GM12878 (cell line): ENCODE results near the gene HDHD3.
"Not testable (repeated sequence)": the region's sequence is repeated elsewhere in the genome, so short reads cannot be mapped to it uniquely, and the experiment has no call there.

ENCODE experiments used
- ATF7 ChIP-seq: fragments of 450-650 bp; IDR thresholded peaks from 2 replicates; pipeline ENCODE4 v1.6.1; 2016; ENCODE audit warnings: low read depth, mild to moderate bottlenecking
- HCFC1 ChIP-seq: fragments of 150-350 bp; IDR thresholded peaks from 2 replicates; pipeline ENCODE4 v1.6.1; 2014; ENCODE audit warnings: low read length
- HDGF ChIP-seq: fragments of 450-650 bp; IDR thresholded peaks from 2 replicates; pipeline ENCODE4 v1.6.1; 2016; ENCODE audit warnings: antibody characterized with exemption
- IKZF2 ChIP-seq, 2 experiments: fragments of 450-650 bp; IDR thresholded peaks; 2 replicates each; pipeline ENCODE4 v1.6.1; 2017; ENCODE audit warnings: mild to moderate bottlenecking in 2 of 2, moderate library complexity in 2 of 2
- LARP7 ChIP-seq: fragments of 450-650 bp; IDR thresholded peaks from 2 replicates; pipeline ENCODE4 v1.6.1; 2017; ENCODE audit warnings: mild to moderate bottlenecking
- POLR2A ChIP-seq: IDR thresholded peaks from 2 replicates; pipeline ENCODE4 v1.6.1; 2011; ENCODE audit warnings: low read depth, mild to moderate bottlenecking, low read length
- SP1 ChIP-seq: IDR thresholded peaks from one replicate; pipeline ENCODE4 v1.6.1; 2011; ENCODE audit warnings: low read depth, low read length
- TCF12 ChIP-seq: IDR thresholded peaks from 2 replicates; pipeline ENCODE4 v1.6.1; 2011; ENCODE audit warnings: low read depth, mild to moderate bottlenecking, low read length
- TF ChIP-seq, protein P1 (sequence below), 3 experiments: IDR thresholded peaks in 2 of 3; conservative IDR thresholded peaks in 1 of 3; 2 replicates each; pipeline ENCODE4 v1.5.1; 2011; ENCODE audit warnings: low read depth in 3 of 3, low read length in 3 of 3, mild to moderate bottlenecking in 3 of 3, control low read depth in 2 of 3, moderate library complexity in 2 of 3, inconsistent platforms in 1 of 3, mixed read lengths in 1 of 3; ENCODE audit not compliant: control insufficient read depth in 2 of 3, insufficient read depth in 1 of 3; ENCODE audit errors: extremely low read depth in 1 of 3
- TF ChIP-seq, protein P2 (sequence below): IDR thresholded peaks from 2 replicates; pipeline ENCODE4 v1.6.1; 2011; ENCODE audit warnings: borderline replicate concordance, low read depth, mild to moderate bottlenecking, moderate library complexity, mixed read lengths, low read length; ENCODE audit not compliant: insufficient read depth; ENCODE audit errors: extremely low read length
- TF ChIP-seq, protein P3 (sequence below): IDR thresholded peaks from 2 replicates; pipeline ENCODE4 v1.6.1; 2012; ENCODE audit warnings: low read depth, low read length, improper control_type of control experiment
- TF ChIP-seq, protein P4 (sequence below): fragments of 450-650 bp; IDR thresholded peaks from 2 replicates; pipeline ENCODE4 v1.6.1; 2016; ENCODE audit warnings: mild to moderate bottlenecking, moderate library complexity, borderline replicate concordance
- TF ChIP-seq, protein P5 (sequence below): IDR thresholded peaks from 2 replicates; pipeline ENCODE4 v1.6.1; 2012; ENCODE audit warnings: mild to moderate bottlenecking, low read depth, low read length

DNA sequence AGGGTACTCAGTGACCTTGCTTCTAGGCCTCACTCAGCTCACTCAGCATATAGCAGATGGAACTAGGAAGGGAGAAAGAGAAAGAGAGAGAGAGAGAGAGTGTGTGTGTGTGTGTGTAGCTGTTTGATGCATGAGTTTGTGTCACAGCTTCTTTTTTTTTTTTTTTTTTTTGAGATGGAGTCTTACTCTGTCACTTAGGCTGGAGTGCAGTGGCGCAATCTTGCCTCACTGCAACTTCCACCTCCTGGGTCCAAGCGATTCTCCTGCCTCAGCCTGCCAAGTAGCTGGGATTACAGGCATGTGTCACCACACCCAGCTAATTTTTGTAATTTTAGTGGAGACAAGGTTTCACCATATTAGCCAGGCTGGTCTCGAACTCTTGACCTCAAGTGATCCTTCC, 11.1 kb downstream of the HDHD3 start:
- TF ChIP-seq, protein P1, sequence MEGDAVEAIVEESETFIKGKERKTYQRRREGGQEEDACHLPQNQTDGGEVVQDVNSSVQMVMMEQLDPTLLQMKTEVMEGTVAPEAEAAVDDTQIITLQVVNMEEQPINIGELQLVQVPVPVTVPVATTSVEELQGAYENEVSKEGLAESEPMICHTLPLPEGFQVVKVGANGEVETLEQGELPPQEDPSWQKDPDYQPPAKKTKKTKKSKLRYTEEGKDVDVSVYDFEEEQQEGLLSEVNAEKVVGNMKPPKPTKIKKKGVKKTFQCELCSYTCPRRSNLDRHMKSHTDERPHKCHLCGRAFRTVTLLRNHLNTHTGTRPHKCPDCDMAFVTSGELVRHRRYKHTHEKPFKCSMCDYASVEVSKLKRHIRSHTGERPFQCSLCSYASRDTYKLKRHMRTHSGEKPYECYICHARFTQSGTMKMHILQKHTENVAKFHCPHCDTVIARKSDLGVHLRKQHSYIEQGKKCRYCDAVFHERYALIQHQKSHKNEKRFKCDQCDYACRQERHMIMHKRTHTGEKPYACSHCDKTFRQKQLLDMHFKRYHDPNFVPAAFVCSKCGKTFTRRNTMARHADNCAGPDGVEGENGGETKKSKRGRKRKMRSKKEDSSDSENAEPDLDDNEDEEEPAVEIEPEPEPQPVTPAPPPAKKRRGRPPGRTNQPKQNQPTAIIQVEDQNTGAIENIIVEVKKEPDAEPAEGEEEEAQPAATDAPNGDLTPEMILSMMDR (IDR thresholded peaks at IDR 0.05 in 2 of 3, conservative IDR thresholded peaks at IDR 0.05 in 1 of 3; ENCODE audit: control insufficient read depth in 2 of 3, extremely low read depth in 1 of 3, insufficient read depth in 1 of 3, low read depth in 3 of 3, low read length in 3 of 3): not testable (repeated sequence)
- not testable (repeated sequence) for TF ChIP-seq ATF7; HDGF; SP1; HCFC1; TCF12; POLR2A; LARP7; IKZF2 (IDR thresholded peaks at IDR 0.05)
- TF ChIP-seq, protein P2, sequence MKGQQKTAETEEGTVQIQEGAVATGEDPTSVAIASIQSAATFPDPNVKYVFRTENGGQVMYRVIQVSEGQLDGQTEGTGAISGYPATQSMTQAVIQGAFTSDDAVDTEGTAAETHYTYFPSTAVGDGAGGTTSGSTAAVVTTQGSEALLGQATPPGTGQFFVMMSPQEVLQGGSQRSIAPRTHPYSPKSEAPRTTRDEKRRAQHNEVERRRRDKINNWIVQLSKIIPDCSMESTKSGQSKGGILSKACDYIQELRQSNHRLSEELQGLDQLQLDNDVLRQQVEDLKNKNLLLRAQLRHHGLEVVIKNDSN: not testable (repeated sequence)
- TF ChIP-seq, protein P3, sequence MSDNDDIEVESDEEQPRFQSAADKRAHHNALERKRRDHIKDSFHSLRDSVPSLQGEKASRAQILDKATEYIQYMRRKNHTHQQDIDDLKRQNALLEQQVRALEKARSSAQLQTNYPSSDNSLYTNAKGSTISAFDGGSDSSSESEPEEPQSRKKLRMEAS: not testable (repeated sequence)
- TF ChIP-seq, protein P4, sequence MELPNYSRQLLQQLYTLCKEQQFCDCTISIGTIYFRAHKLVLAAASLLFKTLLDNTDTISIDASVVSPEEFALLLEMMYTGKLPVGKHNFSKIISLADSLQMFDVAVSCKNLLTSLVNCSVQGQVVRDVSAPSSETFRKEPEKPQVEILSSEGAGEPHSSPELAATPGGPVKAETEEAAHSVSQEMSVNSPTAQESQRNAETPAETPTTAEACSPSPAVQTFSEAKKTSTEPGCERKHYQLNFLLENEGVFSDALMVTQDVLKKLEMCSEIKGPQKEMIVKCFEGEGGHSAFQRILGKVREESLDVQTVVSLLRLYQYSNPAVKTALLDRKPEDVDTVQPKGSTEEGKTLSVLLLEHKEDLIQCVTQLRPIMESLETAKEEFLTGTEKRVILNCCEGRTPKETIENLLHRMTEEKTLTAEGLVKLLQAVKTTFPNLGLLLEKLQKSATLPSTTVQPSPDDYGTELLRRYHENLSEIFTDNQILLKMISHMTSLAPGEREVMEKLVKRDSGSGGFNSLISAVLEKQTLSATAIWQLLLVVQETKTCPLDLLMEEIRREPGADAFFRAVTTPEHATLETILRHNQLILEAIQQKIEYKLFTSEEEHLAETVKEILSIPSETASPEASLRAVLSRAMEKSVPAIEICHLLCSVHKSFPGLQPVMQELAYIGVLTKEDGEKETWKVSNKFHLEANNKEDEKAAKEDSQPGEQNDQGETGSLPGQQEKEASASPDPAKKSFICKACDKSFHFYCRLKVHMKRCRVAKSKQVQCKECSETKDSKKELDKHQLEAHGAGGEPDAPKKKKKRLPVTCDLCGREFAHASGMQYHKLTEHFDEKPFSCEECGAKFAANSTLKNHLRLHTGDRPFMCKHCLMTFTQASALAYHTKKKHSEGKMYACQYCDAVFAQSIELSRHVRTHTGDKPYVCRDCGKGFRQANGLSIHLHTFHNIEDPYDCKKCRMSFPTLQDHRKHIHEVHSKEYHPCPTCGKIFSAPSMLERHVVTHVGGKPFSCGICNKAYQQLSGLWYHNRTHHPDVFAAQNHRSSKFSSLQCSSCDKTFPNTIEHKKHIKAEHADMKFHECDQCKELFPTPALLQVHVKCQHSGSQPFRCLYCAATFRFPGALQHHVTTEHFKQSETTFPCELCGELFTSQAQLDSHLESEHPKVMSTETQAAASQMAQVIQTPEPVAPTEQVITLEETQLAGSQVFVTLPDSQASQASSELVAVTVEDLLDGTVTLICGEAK: not testable (repeated sequence)
- TF ChIP-seq, protein P5, sequence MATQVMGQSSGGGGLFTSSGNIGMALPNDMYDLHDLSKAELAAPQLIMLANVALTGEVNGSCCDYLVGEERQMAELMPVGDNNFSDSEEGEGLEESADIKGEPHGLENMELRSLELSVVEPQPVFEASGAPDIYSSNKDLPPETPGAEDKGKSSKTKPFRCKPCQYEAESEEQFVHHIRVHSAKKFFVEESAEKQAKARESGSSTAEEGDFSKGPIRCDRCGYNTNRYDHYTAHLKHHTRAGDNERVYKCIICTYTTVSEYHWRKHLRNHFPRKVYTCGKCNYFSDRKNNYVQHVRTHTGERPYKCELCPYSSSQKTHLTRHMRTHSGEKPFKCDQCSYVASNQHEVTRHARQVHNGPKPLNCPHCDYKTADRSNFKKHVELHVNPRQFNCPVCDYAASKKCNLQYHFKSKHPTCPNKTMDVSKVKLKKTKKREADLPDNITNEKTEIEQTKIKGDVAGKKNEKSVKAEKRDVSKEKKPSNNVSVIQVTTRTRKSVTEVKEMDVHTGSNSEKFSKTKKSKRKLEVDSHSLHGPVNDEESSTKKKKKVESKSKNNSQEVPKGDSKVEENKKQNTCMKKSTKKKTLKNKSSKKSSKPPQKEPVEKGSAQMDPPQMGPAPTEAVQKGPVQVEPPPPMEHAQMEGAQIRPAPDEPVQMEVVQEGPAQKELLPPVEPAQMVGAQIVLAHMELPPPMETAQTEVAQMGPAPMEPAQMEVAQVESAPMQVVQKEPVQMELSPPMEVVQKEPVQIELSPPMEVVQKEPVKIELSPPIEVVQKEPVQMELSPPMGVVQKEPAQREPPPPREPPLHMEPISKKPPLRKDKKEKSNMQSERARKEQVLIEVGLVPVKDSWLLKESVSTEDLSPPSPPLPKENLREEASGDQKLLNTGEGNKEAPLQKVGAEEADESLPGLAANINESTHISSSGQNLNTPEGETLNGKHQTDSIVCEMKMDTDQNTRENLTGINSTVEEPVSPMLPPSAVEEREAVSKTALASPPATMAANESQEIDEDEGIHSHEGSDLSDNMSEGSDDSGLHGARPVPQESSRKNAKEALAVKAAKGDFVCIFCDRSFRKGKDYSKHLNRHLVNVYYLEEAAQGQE: not testable (repeated sequence)
